ENCODE results near the gene PBX1.

PBX1 gene

GRCh38 chr1:164695956-164696665 is 137.1 kb downstream of the PBX1 start:
- DNase-seq (ENCODE audit: low read depth in 2 of 2): no peak

DNA sequence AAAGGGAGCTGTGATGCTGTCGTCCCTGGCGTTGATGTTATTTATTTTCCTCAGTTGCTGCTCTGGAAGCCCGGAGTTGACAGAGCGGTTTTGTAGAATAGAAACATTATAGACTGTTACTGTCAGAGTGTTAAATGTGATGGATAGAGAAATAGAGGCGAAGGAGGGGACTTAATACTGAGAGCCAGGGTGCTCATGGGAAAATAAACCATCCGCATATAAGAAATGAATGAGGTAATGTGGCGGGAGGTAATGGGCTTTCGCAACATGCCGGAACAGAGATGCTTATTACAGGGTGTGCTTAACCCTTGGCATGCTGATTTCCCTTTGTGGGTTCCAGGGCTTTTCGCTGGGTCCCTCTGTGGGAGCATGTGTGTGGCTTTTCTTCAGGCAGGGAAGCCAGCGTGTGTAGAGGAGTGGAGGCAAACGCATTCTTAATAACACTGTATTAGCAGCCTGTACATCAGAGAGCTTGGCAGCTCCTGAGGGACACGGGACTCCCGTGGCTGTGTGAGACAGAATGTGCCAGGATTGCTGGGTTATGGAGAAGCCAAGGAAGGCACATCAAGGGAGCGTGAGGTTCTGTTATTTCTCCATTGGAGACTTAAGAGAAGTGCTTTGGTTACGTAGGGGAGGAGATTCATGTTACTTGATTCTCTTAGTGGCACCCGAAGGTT is 141.0 kb downstream of the PBX1 start:
- DNase-seq (ENCODE audit: low read depth in 2 of 2): no peak

- no peak for DNase-seq (ENCODE audit: low read depth in 2 of 2)
These were observed 141.7 kb downstream of the PBX1 start for GRCh38 chr1:164700683-164701082.

DNA sequence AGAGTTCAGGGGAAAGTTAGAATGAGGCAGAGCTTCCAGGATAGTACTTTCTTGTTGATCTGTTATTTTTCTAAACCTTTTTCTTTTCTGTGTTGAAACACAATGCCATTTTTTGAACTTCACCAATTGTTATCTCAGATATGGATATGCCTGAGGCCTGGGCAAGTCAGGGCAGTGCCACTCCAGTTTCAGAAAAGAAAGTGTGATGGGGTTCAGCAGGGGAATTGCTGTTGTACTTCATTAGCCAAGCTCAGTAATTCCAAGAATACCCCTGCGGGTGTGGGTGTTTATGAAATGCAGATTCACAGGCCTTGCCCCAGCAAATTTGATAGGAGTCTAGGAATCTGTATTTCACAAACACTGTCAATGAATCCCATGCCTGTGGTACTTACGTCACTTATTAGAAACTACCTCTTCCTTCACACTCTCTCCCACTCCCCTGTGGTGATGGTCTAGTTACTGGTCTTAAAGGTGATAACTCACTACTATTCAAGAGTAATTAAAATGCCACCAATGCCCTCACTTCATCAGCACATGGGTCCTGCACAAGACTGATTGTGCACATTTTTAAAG is 142.3 kb downstream of the PBX1 start:
- DNase-seq (ENCODE audit: low read depth in 2 of 2): no peak

- no peak for DNase-seq (ENCODE audit: low read depth in 2 of 2)
These were observed 143.2 kb downstream of the PBX1 start for GRCh38 chr1:164702216-164702615.

GRCh38 chr1:164702664-164703063 is 143.7 kb downstream of the PBX1 start:
- no peak for DNase-seq (ENCODE audit: low read depth in 2 of 2)

DNA sequence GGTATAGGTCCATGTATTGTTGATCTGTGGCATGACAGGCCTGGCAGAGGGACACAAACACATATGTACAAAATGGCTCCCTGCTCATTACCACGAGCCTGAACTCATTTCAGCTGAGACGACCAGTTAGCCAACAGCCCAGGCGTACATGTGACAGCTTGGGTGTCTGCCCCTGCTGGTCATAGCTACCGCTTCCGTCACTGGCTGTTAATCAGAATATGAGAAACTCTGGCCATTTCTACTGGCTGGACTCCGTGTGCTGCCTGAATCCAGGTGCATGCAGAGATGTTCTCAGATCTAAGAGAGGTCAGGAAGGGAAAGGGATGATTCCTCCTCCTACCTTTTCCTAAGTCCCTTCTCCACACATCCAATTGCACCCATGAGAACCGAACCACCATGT is 144.5 kb downstream of the PBX1 start:
- DNase-seq (ENCODE audit: low read depth in 2 of 2): no peak

DNA sequence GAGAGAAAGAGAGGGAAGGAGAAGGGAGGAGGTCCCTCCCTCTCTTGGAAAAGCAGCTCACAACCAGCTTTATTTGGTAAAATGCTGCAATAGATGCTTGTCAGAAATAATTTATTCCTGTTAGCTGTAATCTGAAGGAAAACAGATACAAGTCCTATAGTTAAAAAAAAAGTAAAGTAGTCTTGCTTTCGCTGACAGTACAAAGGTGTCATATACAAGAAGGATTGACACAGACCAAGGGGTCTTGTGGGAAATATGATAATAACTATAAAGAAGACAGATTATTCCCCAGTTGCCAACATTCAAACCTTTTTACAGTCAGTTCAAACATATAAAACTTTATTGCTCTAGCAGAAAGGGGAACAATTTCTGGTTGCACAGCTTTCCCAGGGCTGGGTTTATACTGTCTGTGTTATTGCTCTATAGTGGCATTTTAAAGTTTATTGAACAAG is 145.0 kb downstream of the PBX1 start:
- DNase-seq (ENCODE audit: low read depth in 2 of 2): no peak

GRCh38 chr1:164704954-164705353 is 146.0 kb downstream of the PBX1 start:
- DNase-seq (ENCODE audit: low read depth in 2 of 2): no peak

DNA sequence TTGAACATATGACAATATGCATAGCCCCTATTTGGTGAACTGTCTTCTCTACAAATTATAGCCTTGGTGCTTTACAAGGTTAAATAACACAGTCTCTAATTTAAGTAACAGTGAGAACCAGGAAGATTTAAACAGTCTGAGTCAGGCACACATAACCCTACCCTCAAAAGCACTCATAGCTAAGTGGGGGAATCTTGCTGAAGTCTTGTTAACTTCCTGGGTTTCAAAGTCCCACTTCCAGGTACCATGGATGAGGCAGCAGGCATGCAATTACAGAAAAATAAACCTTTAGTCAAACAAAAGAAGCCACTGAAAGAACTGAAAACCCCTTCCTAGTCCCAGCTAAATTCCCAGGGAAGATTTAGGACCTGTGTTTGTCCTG is 147.6 kb downstream of the PBX1 start:
- no peak for DNase-seq (ENCODE audit: low read depth in 2 of 2)

- DNase-seq (ENCODE audit: low read depth in 2 of 2): no peak
These were observed 148.9 kb downstream of the PBX1 start for GRCh38 chr1:164707868-164708331.

- DNase-seq (ENCODE audit: low read depth in 2 of 2): no peak
These were observed 149.6 kb downstream of the PBX1 start for GRCh38 chr1:164708596-164708995.

- DNase-seq (ENCODE audit: low read depth in 2 of 2): no peak
These were observed 150.1 kb downstream of the PBX1 start for GRCh38 chr1:164709126-164709525.

GRCh38 chr1:164709541-164710278 is 150.7 kb downstream of the PBX1 start:
- DNase-seq (ENCODE audit: low read depth in 2 of 2): no peak

DNA sequence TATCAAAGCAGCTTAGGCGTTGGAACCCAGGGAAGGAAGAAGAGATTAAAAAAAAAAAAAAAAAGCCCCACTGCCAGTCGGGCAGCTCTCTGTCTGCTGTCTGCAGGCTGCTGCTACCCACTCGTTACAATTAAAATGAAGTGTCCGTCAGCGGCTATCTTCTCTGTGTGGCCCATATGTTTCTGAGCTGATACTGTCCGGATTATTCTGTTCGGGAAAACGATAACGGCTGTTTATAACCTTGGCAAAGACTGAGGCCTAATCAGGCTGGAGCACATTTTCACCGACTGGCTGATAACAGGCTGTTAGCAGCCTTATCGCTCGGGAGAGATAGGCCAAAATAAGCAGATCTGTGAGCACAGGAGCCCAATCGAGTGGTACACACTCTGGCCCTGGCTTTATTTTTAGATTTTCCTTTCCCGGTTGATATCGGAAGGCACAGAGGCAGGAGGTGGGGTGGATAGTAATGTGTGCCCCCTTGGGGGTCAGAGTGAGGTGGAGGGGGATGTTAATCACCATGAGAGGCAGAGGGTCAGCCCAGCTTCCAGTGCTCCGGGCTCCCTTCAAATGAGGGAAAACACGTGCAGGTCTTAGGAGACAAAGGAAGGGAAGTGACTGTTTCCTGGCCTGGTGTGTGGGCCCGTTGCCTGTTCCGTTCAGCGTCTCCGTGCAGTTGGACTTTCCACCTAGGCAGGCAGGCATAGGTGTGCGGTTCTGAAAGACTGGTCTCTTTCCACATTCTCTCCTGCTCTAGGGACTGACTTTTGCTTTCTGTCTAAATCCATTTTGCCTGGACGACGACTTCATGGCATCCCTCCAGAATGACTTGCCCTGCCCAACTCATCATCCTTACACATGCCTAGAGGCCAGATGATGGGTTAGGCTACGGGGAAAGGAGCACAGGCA is 153.4 kb downstream of the PBX1 start:
- no peak for DNase-seq (ENCODE audit: low read depth in 2 of 2)

DNA sequence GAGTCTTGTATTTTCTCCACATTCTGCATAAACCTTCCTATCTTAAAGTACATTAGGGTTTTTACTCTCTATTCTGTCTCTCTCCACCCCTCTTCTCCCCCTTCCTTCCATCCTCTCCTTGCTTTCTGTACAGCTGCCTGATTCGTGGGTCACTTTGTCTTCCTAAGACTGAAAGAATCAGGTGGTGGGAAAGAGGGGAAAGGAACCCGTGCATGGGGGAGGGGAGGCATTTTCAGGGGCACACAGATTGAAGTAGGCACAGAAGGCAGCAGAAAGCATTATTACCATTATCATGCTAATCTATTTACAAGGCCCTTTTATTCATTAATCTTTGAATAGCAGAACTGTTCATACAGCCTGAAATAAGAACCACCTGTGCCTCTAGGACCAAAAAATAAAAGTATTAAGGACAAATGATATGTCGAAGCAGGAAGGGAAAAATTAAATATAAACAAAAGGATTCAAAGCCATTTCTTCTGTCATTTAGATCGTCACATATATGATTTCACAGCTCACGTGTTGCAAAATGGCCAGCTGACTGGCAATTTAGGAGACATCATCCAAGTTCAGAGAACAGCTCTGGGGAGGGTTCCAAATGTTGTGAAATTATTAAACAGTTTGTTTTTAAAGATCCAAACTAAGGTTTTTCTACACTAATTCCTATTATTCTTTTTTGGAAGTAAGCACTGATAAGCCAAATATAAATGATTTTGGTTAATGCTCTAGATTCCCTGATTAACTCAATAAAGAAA is 154.6 kb downstream of the PBX1 start:
- DNase-seq (ENCODE audit: low read depth in 2 of 2): no peak

DNA sequence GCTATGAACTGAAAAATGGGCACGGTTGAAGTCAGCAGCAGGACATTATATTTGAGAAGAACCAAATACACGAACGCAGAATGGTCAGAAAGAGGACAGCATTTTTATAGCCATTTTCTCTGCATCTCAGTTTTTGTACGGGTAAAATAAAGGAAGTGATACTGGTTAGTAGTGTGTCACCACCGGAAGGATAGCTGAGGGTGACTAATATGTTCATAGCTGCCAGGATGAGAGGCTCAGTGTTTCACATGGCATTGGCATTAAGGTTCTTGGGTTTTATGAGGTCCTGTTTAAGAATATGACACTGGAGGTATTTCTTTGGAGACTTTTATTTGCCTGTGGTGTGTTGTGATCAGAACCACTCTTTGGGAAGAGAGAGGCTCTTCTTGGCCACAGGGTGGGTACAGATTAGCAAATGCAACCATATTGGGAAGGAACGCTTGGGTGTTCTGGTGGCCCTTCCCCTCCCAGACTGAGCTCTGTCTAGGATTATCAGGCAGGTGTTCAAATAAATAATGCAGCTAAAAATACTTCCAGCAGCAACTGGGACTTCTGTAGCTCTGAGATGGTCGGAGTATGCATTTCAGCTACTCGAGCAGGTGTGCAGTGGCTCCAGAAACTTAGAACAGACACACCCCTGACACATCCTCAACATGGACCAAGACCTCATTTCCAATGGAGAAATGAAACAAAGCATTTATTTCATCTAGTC is 158.2 kb downstream of the PBX1 start:
- DNase-seq (ENCODE audit: low read depth in 2 of 2): no peak

GRCh38 chr1:164718821-164719220 is 159.8 kb downstream of the PBX1 start:
- DNase-seq (ENCODE audit: low read depth in 2 of 2): no peak

DNA sequence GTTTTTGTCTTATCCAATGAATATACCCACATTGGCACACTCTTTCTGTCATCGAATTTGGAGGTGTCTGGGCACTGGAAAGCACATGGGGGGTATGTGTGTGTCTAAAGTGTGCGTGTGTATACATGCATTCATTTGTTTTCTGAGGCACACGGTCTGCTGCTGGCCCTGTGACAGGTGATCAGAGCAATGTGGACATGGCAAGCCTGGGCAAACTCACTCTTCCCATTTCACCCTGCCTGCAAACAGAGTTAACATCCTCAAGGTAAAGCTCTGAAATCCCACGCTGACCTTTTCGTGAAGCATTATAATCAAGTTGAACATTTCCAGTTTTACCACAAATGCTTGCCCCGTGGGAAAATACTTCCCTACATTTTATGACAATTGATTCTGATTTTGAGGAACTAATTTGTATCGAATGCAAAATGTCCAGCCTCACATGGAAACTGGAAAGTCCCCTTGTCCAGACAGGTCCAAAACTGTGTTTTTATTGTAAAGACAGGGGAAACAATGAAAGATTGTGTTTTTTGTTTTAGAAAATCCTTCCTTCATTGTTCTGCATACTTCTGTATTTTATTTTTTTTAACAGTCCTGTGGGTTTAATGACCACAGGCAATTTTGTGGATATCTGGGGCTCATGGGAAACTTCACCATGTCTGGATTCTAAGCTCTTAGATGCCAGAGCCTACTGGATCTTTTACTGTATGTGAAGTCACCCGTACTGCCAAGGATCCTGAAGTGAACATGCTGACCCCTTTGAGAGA is 160.9 kb downstream of the PBX1 start:
- DNase-seq (ENCODE audit: low read depth in 2 of 2): no peak
